H9 (cell line): ENCODE results near the gene TRMT1. TPM values are rescaled to one million over a fixed set of nuclear protein-coding genes. Genes with fewer than 3 reads are reported as not detected.

Experiments used
- DNase-seq: peaks from one replicate; pipeline ENCODE4 v3.0.0-alpha.2; 2017
- H2AFZ ChIP-seq: one replicate; pipeline ENCODE4 v1.6.1; 2013; ENCODE audit warnings: mild to moderate bottlenecking, low read length, control low read depth, moderate library complexity
- H2AK5ac ChIP-seq: 2 replicates; pipeline ENCODE4 v1.6.1; 2013; ENCODE audit warnings: low read length, control low read depth, mixed read lengths; ENCODE audit not compliant: insufficient read length
- H2BK120ac ChIP-seq: one replicate; pipeline ENCODE4 v1.6.1; 2013; ENCODE audit warnings: low read depth, mild to moderate bottlenecking, low read length, control low read depth, inconsistent platforms; ENCODE audit not compliant: poor library complexity, severe bottlenecking
- H2BK12ac ChIP-seq: 2 replicates; pipeline ENCODE4 v1.6.1; 2013; ENCODE audit warnings: low read length, control low read depth, mixed read lengths, low read depth; ENCODE audit not compliant: insufficient read length
- H2BK15ac ChIP-seq: 2 replicates; pipeline ENCODE4 v1.6.1; 2013; ENCODE audit warnings: low read depth, low read length, control low read depth
- H2BK20ac ChIP-seq: one replicate; pipeline ENCODE4 v1.6.1; 2013; ENCODE audit warnings: low read depth, mild to moderate bottlenecking, low read length, control low read depth, inconsistent platforms; ENCODE audit not compliant: poor library complexity, severe bottlenecking
- H2BK5ac ChIP-seq: 2 replicates; pipeline ENCODE4 v1.6.1; 2013; ENCODE audit warnings: low read length, control low read depth, mixed read lengths; ENCODE audit not compliant: insufficient read length
- H3K14ac ChIP-seq: 2 replicates; pipeline ENCODE4 v1.6.1; 2013; ENCODE audit warnings: low read length, control low read depth; ENCODE audit not compliant: insufficient read depth
- H3K18ac ChIP-seq: 2 replicates; pipeline ENCODE4 v1.6.1; 2013; ENCODE audit warnings: low read depth, mild to moderate bottlenecking, mixed read lengths, low read length, control low read depth; ENCODE audit not compliant: insufficient read length
- H3K23ac ChIP-seq: 2 replicates; pipeline ENCODE4 v1.6.1; 2013; ENCODE audit warnings: low read length, control low read depth, mixed read lengths, low read depth; ENCODE audit not compliant: insufficient read length
- H3K23me2 ChIP-seq: 2 replicates; pipeline ENCODE4 v1.6.1; 2013; ENCODE audit warnings: low read depth, mild to moderate bottlenecking, mixed read lengths, low read length, control low read depth; ENCODE audit not compliant: insufficient read length, poor library complexity, severe bottlenecking
- H3K27ac ChIP-seq: 2 replicates; pipeline ENCODE4 v1.5.1; 2013; ENCODE audit warnings: low read length, control low read depth, mixed read lengths, low read depth; ENCODE audit not compliant: insufficient read length
- H3K27me3 ChIP-seq: 2 replicates; pipeline ENCODE4 v1.6.1; 2013; ENCODE audit warnings: low read length, control low read depth, inconsistent platforms; ENCODE audit not compliant: insufficient read depth
- H3K4ac ChIP-seq: 2 replicates; pipeline ENCODE4 v1.6.1; 2013; ENCODE audit warnings: low read depth, mild to moderate bottlenecking, control low read depth, inconsistent platforms, low read length, moderate library complexity
- H3K4me1 ChIP-seq: 2 replicates; pipeline ENCODE4 v1.6.1; 2013; ENCODE audit warnings: low read length, control low read depth, inconsistent platforms; ENCODE audit not compliant: insufficient read depth
- H3K4me2 ChIP-seq: 2 replicates; pipeline ENCODE4 v1.6.1; 2013; ENCODE audit warnings: low read length, control low read depth, mixed read lengths; ENCODE audit not compliant: insufficient read length, insufficient read depth
- H3K56ac ChIP-seq: 2 replicates; pipeline ENCODE4 v1.6.1; 2013; ENCODE audit warnings: low read depth, mild to moderate bottlenecking, mixed read lengths, low read length, control low read depth; ENCODE audit not compliant: insufficient read length
- H3K79me1 ChIP-seq: 2 replicates; pipeline ENCODE4 v1.6.1; 2013; ENCODE audit warnings: low read depth, mild to moderate bottlenecking, moderate library complexity, low read length, control low read depth, inconsistent platforms; ENCODE audit not compliant: insufficient read depth, poor library complexity, severe bottlenecking
- H3K79me2 ChIP-seq: 2 replicates; pipeline ENCODE4 v1.6.1; 2013; ENCODE audit warnings: low read length, control low read depth, inconsistent platforms; ENCODE audit not compliant: insufficient read depth
- H3K9ac ChIP-seq: 2 replicates; pipeline ENCODE4 v1.6.1; 2013; ENCODE audit warnings: low read length, control low read depth, mixed read lengths; ENCODE audit not compliant: insufficient read length; ENCODE audit errors: extremely low read depth
- H3K9me3 ChIP-seq: one replicate; pipeline ENCODE4 v1.6.1; 2013; ENCODE audit warnings: low read depth, low read length, inconsistent platforms; ENCODE audit not compliant: control insufficient read depth
- H3T11ph ChIP-seq: one replicate; pipeline ENCODE4 v1.6.1; 2013; ENCODE audit warnings: mild to moderate bottlenecking, low read length, control low read depth, inconsistent platforms
- H4K20me1 ChIP-seq: one replicate; pipeline ENCODE4 v1.6.1; 2013; ENCODE audit not compliant: control insufficient read depth, insufficient read length, insufficient read depth
- H4K5ac ChIP-seq: 2 replicates; pipeline ENCODE4 v1.6.1; 2013; ENCODE audit warnings: low read depth, mild to moderate bottlenecking, mixed read lengths, low read length, control low read depth; ENCODE audit not compliant: insufficient read length
- H4K8ac ChIP-seq: replicated peaks from 2 replicates; pipeline ENCODE4 v1.6.1; 2013; ENCODE audit warnings: low read length, control low read depth, mixed read lengths, low read depth; ENCODE audit not compliant: insufficient read length
- H4K91ac ChIP-seq: 2 replicates; pipeline ENCODE4 v1.6.1; 2013; ENCODE audit warnings: low read depth, mild to moderate bottlenecking, moderate library complexity, mixed read lengths, low read length, control low read depth; ENCODE audit not compliant: insufficient read length
- H3K27ac Mint-ChIP-seq, 3 experiments: 2 replicates in 2 of 3; 3 replicates in 1 of 3; pipeline ENCODE4 v1.8.0; 2020 to 2021; ENCODE audit warnings: mixed read lengths in 3 of 3, mild to moderate bottlenecking in 1 of 3, moderate library complexity in 1 of 3
- H3K27me3 Mint-ChIP-seq: 2 replicates; pipeline ENCODE4 v1.8.0; 2021; ENCODE audit warnings: low read depth, mild to moderate bottlenecking, moderate library complexity, mixed read lengths
- H3K36me3 Mint-ChIP-seq, 3 experiments: 2 replicates in 2 of 3; 3 replicates in 1 of 3; pipeline ENCODE4 v1.8.0; 2020 to 2021; ENCODE audit warnings: low read depth in 3 of 3, mixed read lengths in 3 of 3; ENCODE audit not compliant: insufficient read depth in 1 of 3
- H3K4me1 Mint-ChIP-seq, 2 experiments: 2 replicates each; pipeline ENCODE4 v1.8.0; 2020; ENCODE audit warnings: mixed read lengths in 2 of 2
- H3K4me3 Mint-ChIP-seq, 2 experiments: 2 replicates in 1 of 2; 3 replicates in 1 of 2; pipeline ENCODE4 v1.8.0; 2020 to 2021; ENCODE audit warnings: mild to moderate bottlenecking in 2 of 2, mixed read lengths in 2 of 2, moderate library complexity in 1 of 2
- H3K9me3 Mint-ChIP-seq, 2 experiments: 2 replicates in 1 of 2; 3 replicates in 1 of 2; pipeline ENCODE4 v1.8.0; 2020; ENCODE audit warnings: mild to moderate bottlenecking in 2 of 2, mixed read lengths in 2 of 2, moderate library complexity in 1 of 2
- WGBS: extraction: QIAGEN DNeasy Blood & Tissue Kit; methylation state at CpG from one replicate; pipeline ENCODE4 v1.1.7; 2013; ENCODE audit warnings: missing lambda C conversion rate, low lambda C conversion rate, mixed read lengths; ENCODE audit not compliant: insufficient read length; ENCODE audit errors: extremely low coverage; 5-methylcytosine and 5-hydroxymethylcytosine counted together
- total RNA-seq: library from RNA; stranded (reverse); gene quantifications from 2 replicates; pipeline ENCODE4 v1.2.1, GENCODE V29; 2021
- TF ChIP-seq, protein P1 (sequence below): fragments of 200-600 bp; sonication (generic); conservative IDR thresholded peaks from 3 replicates; pipeline ENCODE4 v1.8.0; 2021; ENCODE audit warnings: antibody characterized with exemption, mild to moderate bottlenecking

The TRMT1 gene
- total RNA-seq, 1 experiment from 2014 or later: 95.7 TPM

DNA sequence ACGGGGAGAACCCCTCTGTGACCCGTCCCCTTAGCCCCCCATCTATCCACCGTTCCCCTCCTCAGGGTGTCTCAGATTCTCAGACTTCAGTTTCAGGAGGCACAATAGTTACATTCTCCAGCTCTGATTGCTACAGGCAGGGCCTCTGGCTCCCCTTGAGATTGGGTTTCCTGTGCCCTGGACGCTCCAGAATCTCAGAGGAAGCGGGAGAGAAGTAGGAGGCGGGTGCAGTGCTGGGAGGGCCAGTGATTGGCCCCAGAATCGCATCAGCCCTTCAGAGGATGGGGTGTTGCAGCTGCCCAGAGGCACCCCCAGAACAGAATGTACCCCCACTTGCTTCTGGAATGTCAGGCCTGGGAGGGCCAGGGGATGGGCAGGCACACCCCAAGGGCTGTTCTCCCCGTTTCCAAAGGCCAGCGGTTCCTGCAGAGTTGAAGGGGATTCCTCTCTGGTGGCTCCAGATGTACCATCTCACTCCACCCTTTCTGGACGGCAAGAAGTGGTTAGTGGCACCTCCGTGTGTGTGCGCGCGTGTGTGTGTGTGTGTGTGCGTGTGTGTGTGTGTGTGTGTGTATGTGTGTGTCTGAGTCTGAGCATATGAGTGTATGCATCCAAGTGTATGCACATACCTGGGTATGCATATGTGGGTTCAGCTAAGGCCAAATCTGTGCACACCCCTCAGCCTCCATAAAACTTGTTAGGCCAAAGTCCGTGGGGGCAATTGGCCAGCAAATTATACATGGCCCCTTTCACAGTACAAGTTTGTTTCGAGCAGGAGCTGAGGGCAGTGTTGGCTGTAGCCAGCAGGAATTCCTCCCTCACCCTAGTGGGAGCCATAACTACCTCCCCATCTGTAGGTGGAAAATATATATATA lies 49.4 kb downstream of the TRMT1 start:
- H3K9me3 ChIP-seq: no peaks in the 10 kb centered on the region
- no peak overlapping the region for H3K9ac ChIP-seq
- H3K4ac ChIP-seq: no peak overlapping the region
- H4K91ac ChIP-seq: no peak overlapping the region
- no peak overlapping the region for H2BK5ac ChIP-seq
- peaks cover 7% of the 10 kb centered on the region for H3K27me3 ChIP-seq
- peaks cover 0 to 11% of the 10 kb centered on the region in 2 experiments; a peak in 2 of 4 replicates for H3K4me1 Mint-ChIP-seq
- H2AK5ac ChIP-seq: no peak overlapping the region
- no peak overlapping the region for H3K27ac ChIP-seq
- no peaks in the 10 kb centered on the region for H3K4me1 ChIP-seq
- H3K27ac Mint-ChIP-seq: no peak overlapping the region
- no peak for DNase-seq
- no peak overlapping the region for H2BK15ac ChIP-seq
- no peaks in the 10 kb centered on the region for H3K23me2 ChIP-seq
- H2BK12ac ChIP-seq: no peak overlapping the region
- no peak overlapping the region for H2BK120ac ChIP-seq
- H2AFZ ChIP-seq: no peak overlapping the region
- peaks cover 78% of the 10 kb centered on the region for H3K27me3 Mint-ChIP-seq
- H3K79me1 ChIP-seq: no peaks in the 10 kb centered on the region
- no peak overlapping the region for H4K8ac ChIP-seq
- H3K79me2 ChIP-seq: no peaks in the 10 kb centered on the region
- no peak overlapping the region for H3K14ac ChIP-seq
- no peaks in the 10 kb centered on the region for H4K20me1 ChIP-seq
- no peak overlapping the region for H4K5ac ChIP-seq
- H3K9me3 Mint-ChIP-seq: no peaks in the 10 kb centered on the region
- no peak overlapping the region for H3K4me3 Mint-ChIP-seq
- no peaks in the 10 kb centered on the region for H3K36me3 Mint-ChIP-seq
- no peak overlapping the region for H3K4me2 ChIP-seq
- TF ChIP-seq, protein P1, sequence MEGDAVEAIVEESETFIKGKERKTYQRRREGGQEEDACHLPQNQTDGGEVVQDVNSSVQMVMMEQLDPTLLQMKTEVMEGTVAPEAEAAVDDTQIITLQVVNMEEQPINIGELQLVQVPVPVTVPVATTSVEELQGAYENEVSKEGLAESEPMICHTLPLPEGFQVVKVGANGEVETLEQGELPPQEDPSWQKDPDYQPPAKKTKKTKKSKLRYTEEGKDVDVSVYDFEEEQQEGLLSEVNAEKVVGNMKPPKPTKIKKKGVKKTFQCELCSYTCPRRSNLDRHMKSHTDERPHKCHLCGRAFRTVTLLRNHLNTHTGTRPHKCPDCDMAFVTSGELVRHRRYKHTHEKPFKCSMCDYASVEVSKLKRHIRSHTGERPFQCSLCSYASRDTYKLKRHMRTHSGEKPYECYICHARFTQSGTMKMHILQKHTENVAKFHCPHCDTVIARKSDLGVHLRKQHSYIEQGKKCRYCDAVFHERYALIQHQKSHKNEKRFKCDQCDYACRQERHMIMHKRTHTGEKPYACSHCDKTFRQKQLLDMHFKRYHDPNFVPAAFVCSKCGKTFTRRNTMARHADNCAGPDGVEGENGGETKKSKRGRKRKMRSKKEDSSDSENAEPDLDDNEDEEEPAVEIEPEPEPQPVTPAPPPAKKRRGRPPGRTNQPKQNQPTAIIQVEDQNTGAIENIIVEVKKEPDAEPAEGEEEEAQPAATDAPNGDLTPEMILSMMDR: no peak
- no peak overlapping the region for H3K18ac ChIP-seq
- no peak overlapping the region for H3K23ac ChIP-seq
- no peak overlapping the region for H3T11ph ChIP-seq
- WGBS: no CpG with 5 or more reads among the region's 17 CpGs
- no peak overlapping the region for H2BK20ac ChIP-seq
- no peak overlapping the region for H3K56ac ChIP-seq
